GM12891 (cell line): ENCODE measurements around the gene PFDN6.
"Not testable (repeated sequence)": the region's sequence is repeated elsewhere in the genome, so short reads cannot be mapped to it uniquely, and the experiment has no call there.

Source experiments
- DNase-seq: peaks from one replicate; pipeline ENCODE4 v3.0.0; 2011; ENCODE audit warnings: low spot score; ENCODE audit not compliant: insufficient read length
- FAIRE-seq: peaks from 2 replicates; lab custom pipeline; 2011; peaks lifted over from hg19 to GRCh38; lab: Jason Lieb, UNC
- PAX5 ChIP-seq: IDR thresholded peaks from 2 replicates; pipeline ENCODE4 v1.6.1; 2011; ENCODE audit warnings: low read length, moderate library complexity, mild to moderate bottlenecking; ENCODE audit not compliant: insufficient read depth, severe bottlenecking
- POLR2A ChIP-seq: IDR thresholded peaks from 2 replicates; pipeline ENCODE4 v1.6.1; 2011; ENCODE audit warnings: low read depth, low read length, control low read depth
- POLR2AphosphoS5 ChIP-seq: IDR thresholded peaks from 2 replicates; pipeline ENCODE4 v1.6.1; 2011; ENCODE audit warnings: low read depth, low read length, control low read depth
- POU2F2 ChIP-seq: IDR thresholded peaks from 2 replicates; pipeline ENCODE4 v1.6.1; 2011; ENCODE audit warnings: low read depth, mild to moderate bottlenecking, control low read depth, low read length, moderate library complexity
- SPI1 ChIP-seq: IDR thresholded peaks from 2 replicates; pipeline ENCODE4 v1.6.1; 2011; ENCODE audit warnings: low read depth, low read length, control low read depth
- TAF1 ChIP-seq: IDR thresholded peaks from 2 replicates; pipeline ENCODE4 v1.6.1; 2011; ENCODE audit warnings: low read depth, low read length, control low read depth

PFDN6 gene

GRCh38 chr6:33252759-33253158 is 36.6 kb upstream of the PFDN6 start:
- TF ChIP-seq PAX5 (no peak), SPI1 (no peak), TAF1 (no peak), POU2F2 (no peak), POLR2A (no peak), POLR2AphosphoS5 (no peak)
- FAIRE-seq (no peak), DNase-seq (no peak)

GRCh38 chr6:33254591-33254990 is 34.8 kb upstream of the PFDN6 start:
- FAIRE-seq (no peak), DNase-seq (no peak)
- TF ChIP-seq POLR2A (no peak), SPI1 (no peak), TAF1 (no peak), POU2F2 (no peak)

- no peak for TF ChIP-seq PAX5
- TF ChIP-seq POLR2AphosphoS5 = no peak
- TF ChIP-seq POLR2A = no peak
- TF ChIP-seq SPI1 = no peak
- no peak for TF ChIP-seq POU2F2
- TF ChIP-seq TAF1 = no peak
- FAIRE-seq (no peak), DNase-seq (no peak)
These were observed 30.4 kb upstream of the PFDN6 start for GRCh38 chr6:33259032-33259431.

GRCh38 chr6:33262490-33262889 is 26.9 kb upstream of the PFDN6 start:
- DNase-seq, FAIRE-seq: not testable (repeated sequence)

GRCh38 chr6:33264015-33264414 is 25.4 kb upstream of the PFDN6 start:
- no peak for FAIRE-seq
- DNase-seq = no peak
- TF ChIP-seq POLR2AphosphoS5 (0 out of 2 replicates have a peak, but pooled peaks have one; percentile 38), PAX5 (no peak)

GRCh38 chr6:33271117-33271467 is 18.3 kb upstream of the PFDN6 start:
- DNase-seq (no peak), FAIRE-seq (peak; percentile 59)
- no peak for TF ChIP-seq POU2F2

GRCh38 chr6:33271468-33272274 is 17.7 kb upstream of the PFDN6 start, which contains the start of the genes RPS18 and VPS52:
TSS of gene RPS18 (plus strand) at chr6:33272075. CDS start at chr6:33272120, 45 bp downstream.
TSS of gene VPS52 (minus strand) at chr6:33271876. CDS start at chr6:33271675, 201 bp downstream.
- DNase-seq = peak; percentile 66
- TF ChIP-seq PAX5 (no peak), SPI1 (peak; percentile 68), TAF1 (peak; percentile 99), POLR2A (peak; percentile 100), POU2F2 (peak; percentile 96), POLR2AphosphoS5 (peak; percentile 100)
- peak; percentile 96 for FAIRE-seq

GRCh38 chr6:33272275-33273128 is 16.9 kb upstream of the PFDN6 start:
- TF ChIP-seq POU2F2 (no peak), PAX5 (no peak), SPI1 (no peak), POLR2A (no peak; the same call in 1 of the 2 replicates), POLR2AphosphoS5 (no peak), TAF1 (no peak)
- FAIRE-seq (no peak), DNase-seq (no peak)

GRCh38 chr6:33273129-33273923 is 16.1 kb upstream of the PFDN6 start:
- FAIRE-seq (no peak), DNase-seq (no peak)
- peak; percentile 57 for TF ChIP-seq POLR2AphosphoS5
- no peak for TF ChIP-seq SPI1
- TF ChIP-seq PAX5 = no peak
